ENCODE measurements around the gene MARCO.
"Not testable (repeated sequence)": the region's sequence is repeated elsewhere in the genome, so short reads cannot be mapped to it uniquely, and the experiment has no call there.

MARCO gene

DNA sequence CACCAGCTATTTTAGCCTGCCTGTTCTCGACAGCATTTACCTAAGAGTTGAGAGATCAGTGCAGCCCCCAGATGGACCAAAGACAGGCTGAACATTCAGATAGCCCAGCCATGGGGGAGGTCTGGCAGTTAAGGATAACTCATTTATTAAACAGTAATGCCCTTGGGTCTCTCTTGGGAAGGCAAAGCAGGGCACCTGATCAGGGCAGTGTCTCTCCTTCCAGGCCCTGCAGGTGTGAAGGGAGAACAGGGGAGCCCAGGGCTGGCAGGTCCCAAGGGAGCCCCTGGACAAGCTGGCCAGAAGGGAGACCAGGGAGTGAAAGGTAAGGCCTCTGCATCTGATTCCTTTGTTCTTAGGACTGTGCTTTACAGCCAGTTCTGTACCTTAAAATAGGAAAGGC is 49.6 kb downstream of the MARCO start:
- Histone ChIP-seq H3K9me3 (replicated peaks; ENCODE audit: low read length) (no peaks in the 10 kb centered on the region), H3K4me1 (ENCODE audit: control insufficient read depth, insufficient read depth, low read length) (no peaks in the 10 kb centered on the region), H3K4me2 (ENCODE audit: low read length) (no peak overlapping the region), H3K9ac (ENCODE audit: low read depth, low read length) (no peak overlapping the region), H3K36me3 (ENCODE audit: insufficient read depth, low read length) (no peaks in the 10 kb centered on the region), H3K4me3 (ENCODE audit: low read length) (no peak overlapping the region), H3K27me3 (ENCODE audit: control insufficient read depth, insufficient read depth, low read length) (no peaks in the 10 kb centered on the region)

- Histone ChIP-seq H3K4me2 (ENCODE audit: low read length) (no peak overlapping the region), H3K9me3 (replicated peaks; ENCODE audit: low read length) (no peaks in the 10 kb centered on the region), H3K9ac (ENCODE audit: low read depth, low read length) (no peak overlapping the region), H3K27me3 (ENCODE audit: control insufficient read depth, insufficient read depth, low read length) (no peaks in the 10 kb centered on the region), H3K4me3 (ENCODE audit: low read length) (no peak overlapping the region), H3K4me1 (ENCODE audit: control insufficient read depth, insufficient read depth, low read length) (no peaks in the 10 kb centered on the region), H3K36me3 (ENCODE audit: insufficient read depth, low read length) (no peaks in the 10 kb centered on the region)
Measured at GRCh38 chr2:118992740-118993391, 50.9 kb downstream of the MARCO start.

GRCh38 chr2:118993392-118993752 is 51.4 kb downstream of the MARCO start:
- Histone ChIP-seq H3K4me3 (ENCODE audit: low read length) (no peak overlapping the region), H3K9me3 (replicated peaks; ENCODE audit: low read length) (no peaks in the 10 kb centered on the region), H3K9ac (ENCODE audit: low read depth, low read length) (no peak overlapping the region), H3K27me3 (ENCODE audit: control insufficient read depth, insufficient read depth, low read length) (no peaks in the 10 kb centered on the region), H3K4me2 (ENCODE audit: low read length) (no peak overlapping the region), H3K36me3 (ENCODE audit: insufficient read depth, low read length) (no peaks in the 10 kb centered on the region), H3K4me1 (ENCODE audit: control insufficient read depth, insufficient read depth, low read length) (no peaks in the 10 kb centered on the region)

- Histone ChIP-seq H3K27me3 (ENCODE audit: control insufficient read depth, insufficient read depth, low read length) (no peaks in the 10 kb centered on the region), H3K4me3 (ENCODE audit: low read length) (no peak overlapping the region), H3K36me3 (ENCODE audit: insufficient read depth, low read length) (no peaks in the 10 kb centered on the region), H3K4me1 (ENCODE audit: control insufficient read depth, insufficient read depth, low read length) (no peaks in the 10 kb centered on the region), H3K4me2 (ENCODE audit: low read length) (no peak overlapping the region), H3K9ac (ENCODE audit: low read depth, low read length) (no peak overlapping the region), H3K9me3 (replicated peaks; ENCODE audit: low read length) (no peaks in the 10 kb centered on the region)
Measured at GRCh38 chr2:118994172-118994700, 52.2 kb downstream of the MARCO start.

DNA sequence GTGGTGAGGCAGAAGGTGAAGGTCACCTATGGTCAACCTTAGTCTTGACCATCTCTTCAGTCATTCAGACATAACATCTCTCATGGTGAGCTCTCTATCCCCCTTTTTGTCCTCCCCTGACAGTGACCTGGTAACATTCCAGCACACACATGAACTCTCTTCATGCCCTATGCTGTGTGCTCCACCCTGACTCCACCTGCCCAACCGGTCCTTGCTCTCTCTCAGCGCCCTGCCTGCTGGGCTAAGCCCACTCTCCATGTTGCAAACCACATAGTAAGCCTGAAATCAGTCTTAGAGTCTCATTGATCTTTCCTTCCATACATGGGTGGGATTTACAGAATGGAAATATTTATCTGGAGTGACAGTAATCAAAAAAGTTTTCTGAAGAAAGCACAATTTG is 52.8 kb downstream of the MARCO start:
- Histone ChIP-seq H3K27me3 (ENCODE audit: control insufficient read depth, insufficient read depth, low read length) (no peaks in the 10 kb centered on the region), H3K4me2 (ENCODE audit: low read length) (no peak overlapping the region), H3K9ac (ENCODE audit: low read depth, low read length) (no peak overlapping the region), H3K4me3 (ENCODE audit: low read length) (no peak overlapping the region), H3K9me3 (replicated peaks; ENCODE audit: low read length) (no peaks in the 10 kb centered on the region), H3K36me3 (ENCODE audit: insufficient read depth, low read length) (no peaks in the 10 kb centered on the region), H3K4me1 (ENCODE audit: control insufficient read depth, insufficient read depth, low read length) (no peaks in the 10 kb centered on the region)

- H3K4me3 ChIP-seq (ENCODE audit: low read length); H3K4me2 ChIP-seq (ENCODE audit: low read length); H3K36me3 ChIP-seq (ENCODE audit: insufficient read depth, low read length); H3K4me1 ChIP-seq (ENCODE audit: control insufficient read depth, insufficient read depth, low read length); H3K27me3 ChIP-seq (ENCODE audit: control insufficient read depth, insufficient read depth, low read length); H3K9me3 ChIP-seq (replicated peaks; ENCODE audit: low read length); H3K9ac ChIP-seq (ENCODE audit: low read depth, low read length): not testable (repeated sequence)
Measured at GRCh38 chr2:119003856-119004255, 61.9 kb downstream of the MARCO start.

GRCh38 chr2:119004602-119005001 is 62.6 kb downstream of the MARCO start:
- Histone ChIP-seq H3K4me2 (ENCODE audit: low read length) (no peak overlapping the region), H3K36me3 (ENCODE audit: insufficient read depth, low read length) (no peaks in the 10 kb centered on the region), H3K4me3 (ENCODE audit: low read length) (no peak overlapping the region), H3K9ac (ENCODE audit: low read depth, low read length) (no peak overlapping the region), H3K4me1 (ENCODE audit: control insufficient read depth, insufficient read depth, low read length) (no peaks in the 10 kb centered on the region), H3K9me3 (replicated peaks; ENCODE audit: low read length) (no peaks in the 10 kb centered on the region), H3K27me3 (ENCODE audit: control insufficient read depth, insufficient read depth, low read length) (peaks cover 7% of the 10 kb centered on the region)

GRCh38 chr2:119005051-119005450 is 63.1 kb downstream of the MARCO start:
- Histone ChIP-seq H3K36me3 (ENCODE audit: insufficient read depth, low read length) (no peaks in the 10 kb centered on the region), H3K9me3 (replicated peaks; ENCODE audit: low read length) (no peaks in the 10 kb centered on the region), H3K27me3 (ENCODE audit: control insufficient read depth, insufficient read depth, low read length) (peaks cover 12% of the 10 kb centered on the region), H3K4me2 (ENCODE audit: low read length) (no peak overlapping the region), H3K4me1 (ENCODE audit: control insufficient read depth, insufficient read depth, low read length) (no peaks in the 10 kb centered on the region), H3K4me3 (ENCODE audit: low read length) (no peak overlapping the region), H3K9ac (ENCODE audit: low read depth, low read length) (no peak overlapping the region)

- no peak overlapping the region for H3K4me2 ChIP-seq (ENCODE audit: low read length)
- no peaks in the 10 kb centered on the region for H3K4me1 ChIP-seq (ENCODE audit: control insufficient read depth, insufficient read depth, low read length)
- no peak overlapping the region for H3K9ac ChIP-seq (ENCODE audit: low read depth, low read length)
- H3K36me3 ChIP-seq (ENCODE audit: insufficient read depth, low read length) = no peaks in the 10 kb centered on the region
- no peak overlapping the region for H3K4me3 ChIP-seq (ENCODE audit: low read length)
- no peaks in the 10 kb centered on the region for H3K9me3 ChIP-seq (replicated peaks; ENCODE audit: low read length)
- peaks cover 17% of the 10 kb centered on the region for H3K27me3 ChIP-seq (ENCODE audit: control insufficient read depth, insufficient read depth, low read length)
Measured at GRCh38 chr2:119005555-119005954, 63.6 kb downstream of the MARCO start.

GRCh38 chr2:119006441-119006840 is 64.4 kb downstream of the MARCO start:
- peaks cover 24% of the 10 kb centered on the region for H3K27me3 ChIP-seq (ENCODE audit: control insufficient read depth, insufficient read depth, low read length)
- H3K4me3 ChIP-seq (ENCODE audit: low read length) = no peak overlapping the region
- H3K9ac ChIP-seq (ENCODE audit: low read depth, low read length) = no peak overlapping the region
- H3K36me3 ChIP-seq (ENCODE audit: insufficient read depth, low read length) = no peaks in the 10 kb centered on the region
- no peaks in the 10 kb centered on the region for H3K9me3 ChIP-seq (replicated peaks; ENCODE audit: low read length)
- H3K4me1 ChIP-seq (ENCODE audit: control insufficient read depth, insufficient read depth, low read length) = no peaks in the 10 kb centered on the region
- H3K4me2 ChIP-seq (ENCODE audit: low read length) = no peak overlapping the region

DNA sequence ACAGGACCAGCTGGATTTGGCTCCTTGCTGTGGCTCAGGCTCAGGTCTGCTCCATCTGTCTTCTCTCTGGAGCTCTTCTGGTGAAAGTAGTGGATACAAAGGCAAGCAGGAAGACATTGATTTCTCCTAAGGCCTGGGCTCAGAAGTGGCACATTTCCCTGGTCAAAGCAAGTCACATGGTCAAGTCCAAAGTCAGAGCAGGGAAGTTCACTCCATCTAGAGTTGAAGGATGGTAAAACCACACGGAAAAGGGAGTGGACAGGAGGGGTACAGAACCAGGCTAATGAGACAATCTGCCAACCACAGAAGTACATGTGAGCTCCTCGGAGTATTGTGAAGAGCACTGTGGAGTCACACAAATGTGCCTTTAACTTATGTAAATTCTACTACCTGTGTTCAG is 66.1 kb downstream of the MARCO start:
- H3K4me3 ChIP-seq (ENCODE audit: low read length) = no peak overlapping the region
- H3K9me3 ChIP-seq (replicated peaks; ENCODE audit: low read length) = no peaks in the 10 kb centered on the region
- no peaks in the 10 kb centered on the region for H3K4me1 ChIP-seq (ENCODE audit: control insufficient read depth, insufficient read depth, low read length)
- no peaks in the 10 kb centered on the region for H3K36me3 ChIP-seq (ENCODE audit: insufficient read depth, low read length)
- H3K9ac ChIP-seq (ENCODE audit: low read depth, low read length) = no peak overlapping the region
- no peak overlapping the region for H3K4me2 ChIP-seq (ENCODE audit: low read length)
- H3K27me3 ChIP-seq (ENCODE audit: control insufficient read depth, insufficient read depth, low read length) = peaks cover 33% of the 10 kb centered on the region

GRCh38 chr2:119009110-119009509 is 67.1 kb downstream of the MARCO start:
- Histone ChIP-seq H3K4me2 (ENCODE audit: low read length) (no peak overlapping the region), H3K9ac (ENCODE audit: low read depth, low read length) (no peak overlapping the region), H3K4me1 (ENCODE audit: control insufficient read depth, insufficient read depth, low read length) (no peaks in the 10 kb centered on the region)

More at GRCh38 chr2:119009110-119009509, 67.1 kb downstream of the MARCO start:
- Histone ChIP-seq H3K9me3 (replicated peaks; ENCODE audit: low read length) (no peaks in the 10 kb centered on the region), H3K27me3 (ENCODE audit: control insufficient read depth, insufficient read depth, low read length) (peaks cover 36% of the 10 kb centered on the region), H3K4me3 (ENCODE audit: low read length) (no peak overlapping the region), H3K36me3 (ENCODE audit: insufficient read depth, low read length) (no peaks in the 10 kb centered on the region)

All from skeletal muscle satellite cell (primary cell).